ENCODE results near the gene EML1. TPM values are rescaled to one million over a fixed set of nuclear protein-coding genes. Genes with fewer than 3 reads are reported as not detected.

The EML1 gene
- polyA plus RNA-seq, 1 donor from 2014 or later, result 21.7 TPM

- H3K4me2 ChIP-seq (ENCODE audit: low read length), result no peak overlapping the region
- no peak overlapping the region for H3K27ac ChIP-seq (ENCODE audit: low read length)
- H3K79me2 ChIP-seq (replicated peaks; ENCODE audit: insufficient read depth, low read length), result peaks cover 77% of the 10 kb centered on the region
- H3F3A ChIP-seq (ENCODE audit: insufficient read depth, low read length, poor library complexity, severe bottlenecking), result peaks cover 6% of the 10 kb centered on the region
- H3K4me3 ChIP-seq (ENCODE audit: low read length), result no peak overlapping the region
- no peaks in the 10 kb centered on the region for H3K9me2 ChIP-seq (ENCODE audit: insufficient read depth, low read length)
- peaks cover 9% of the 10 kb centered on the region for H3K9me3 ChIP-seq (ENCODE audit: low read length)
- no peak overlapping the region for H3K9ac ChIP-seq (ENCODE audit: low read length)
- H4K20me1 ChIP-seq (ENCODE audit: insufficient read depth), result no peaks in the 10 kb centered on the region
- H3K36me3 ChIP-seq (ENCODE audit: insufficient read depth, low read length), result no peaks in the 10 kb centered on the region
- TF ChIP-seq, protein P1, sequence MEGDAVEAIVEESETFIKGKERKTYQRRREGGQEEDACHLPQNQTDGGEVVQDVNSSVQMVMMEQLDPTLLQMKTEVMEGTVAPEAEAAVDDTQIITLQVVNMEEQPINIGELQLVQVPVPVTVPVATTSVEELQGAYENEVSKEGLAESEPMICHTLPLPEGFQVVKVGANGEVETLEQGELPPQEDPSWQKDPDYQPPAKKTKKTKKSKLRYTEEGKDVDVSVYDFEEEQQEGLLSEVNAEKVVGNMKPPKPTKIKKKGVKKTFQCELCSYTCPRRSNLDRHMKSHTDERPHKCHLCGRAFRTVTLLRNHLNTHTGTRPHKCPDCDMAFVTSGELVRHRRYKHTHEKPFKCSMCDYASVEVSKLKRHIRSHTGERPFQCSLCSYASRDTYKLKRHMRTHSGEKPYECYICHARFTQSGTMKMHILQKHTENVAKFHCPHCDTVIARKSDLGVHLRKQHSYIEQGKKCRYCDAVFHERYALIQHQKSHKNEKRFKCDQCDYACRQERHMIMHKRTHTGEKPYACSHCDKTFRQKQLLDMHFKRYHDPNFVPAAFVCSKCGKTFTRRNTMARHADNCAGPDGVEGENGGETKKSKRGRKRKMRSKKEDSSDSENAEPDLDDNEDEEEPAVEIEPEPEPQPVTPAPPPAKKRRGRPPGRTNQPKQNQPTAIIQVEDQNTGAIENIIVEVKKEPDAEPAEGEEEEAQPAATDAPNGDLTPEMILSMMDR (IDR thresholded peaks at IDR 0.05; ENCODE audit: poor library complexity, severe bottlenecking), result no peak
- no peak for TF ChIP-seq RAD21 (conservative IDR thresholded peaks at IDR 0.05)
- H2AFZ ChIP-seq (ENCODE audit: low read depth, low read length), result no peak overlapping the region
- no peaks in the 10 kb centered on the region for H3K27me3 ChIP-seq (ENCODE audit: insufficient read depth, low read depth, low read length)
Observed at GRCh38 chr14:99975190-99975589, 182.0 kb downstream of the EML1 start.

GRCh38 chr14:99976021-99976420 lies 182.8 kb downstream of the EML1 start:
- H3K4me2 ChIP-seq (ENCODE audit: low read length), result no peak overlapping the region
- H3F3A ChIP-seq (ENCODE audit: insufficient read depth, low read length, poor library complexity, severe bottlenecking), result peaks cover 6% of the 10 kb centered on the region
- H3K79me2 ChIP-seq (replicated peaks; ENCODE audit: insufficient read depth, low read length), result peaks cover 86% of the 10 kb centered on the region
- no peaks in the 10 kb centered on the region for H4K20me1 ChIP-seq (ENCODE audit: insufficient read depth)
- no peaks in the 10 kb centered on the region for H3K36me3 ChIP-seq (ENCODE audit: insufficient read depth, low read length)
- peaks cover 9% of the 10 kb centered on the region for H3K9me3 ChIP-seq (ENCODE audit: low read length)
- no peak for TF ChIP-seq RAD21 (conservative IDR thresholded peaks at IDR 0.05)
- TF ChIP-seq SMC3 (conservative IDR thresholded peaks at IDR 0.05; ENCODE audit: poor library complexity), result no peak
- TF ChIP-seq POLR2AphosphoS5 (IDR thresholded peaks at IDR 0.05), result no peak
- no peak for TF ChIP-seq MXI1 (conservative IDR thresholded peaks at IDR 0.05; ENCODE audit: poor library complexity, severe bottlenecking)
- no peak overlapping the region for H3K27ac ChIP-seq (ENCODE audit: low read length)
- H3K9ac ChIP-seq (ENCODE audit: low read length), result no peak overlapping the region
- no peaks in the 10 kb centered on the region for H3K27me3 ChIP-seq (ENCODE audit: insufficient read depth, low read depth, low read length)
- H3K4me3 ChIP-seq (ENCODE audit: low read length), result no peak overlapping the region
- no peaks in the 10 kb centered on the region for H3K9me2 ChIP-seq (ENCODE audit: insufficient read depth, low read length)
- no peak overlapping the region for H2AFZ ChIP-seq (ENCODE audit: low read depth, low read length)

GRCh38 chr14:99976681-99977080 lies 183.5 kb downstream of the EML1 start:
- Histone ChIP-seq H4K20me1 (ENCODE audit: insufficient read depth) (no peaks in the 10 kb centered on the region), H3K4me3 (ENCODE audit: low read length) (no peak overlapping the region), H3K79me2 (replicated peaks; ENCODE audit: insufficient read depth, low read length) (peaks cover 92% of the 10 kb centered on the region), H3F3A (ENCODE audit: insufficient read depth, low read length, poor library complexity, severe bottlenecking) (peaks cover 6% of the 10 kb centered on the region), H3K9me3 (ENCODE audit: low read length) (peaks cover 9% of the 10 kb centered on the region), H3K4me2 (ENCODE audit: low read length) (no peak overlapping the region), H2AFZ (ENCODE audit: low read depth, low read length) (no peak overlapping the region), H3K9ac (ENCODE audit: low read length) (no peak overlapping the region), H3K36me3 (ENCODE audit: insufficient read depth, low read length) (no peaks in the 10 kb centered on the region), H3K27me3 (ENCODE audit: insufficient read depth, low read depth, low read length) (no peaks in the 10 kb centered on the region), H3K27ac (ENCODE audit: low read length) (no peak overlapping the region), H3K9me2 (ENCODE audit: insufficient read depth, low read length) (no peaks in the 10 kb centered on the region)
- TF ChIP-seq POLR2AphosphoS5 (IDR thresholded peaks at IDR 0.05) (no peak), MXI1 (conservative IDR thresholded peaks at IDR 0.05; ENCODE audit: poor library complexity, severe bottlenecking) (no peak), EP300 (conservative IDR thresholded peaks at IDR 0.05; ENCODE audit: poor library complexity, severe bottlenecking) (no peak), TAF1 (IDR thresholded peaks at IDR 0.05; ENCODE audit: low read depth) (no peak), RAD21 (conservative IDR thresholded peaks at IDR 0.05) (no peak), EZH2 (IDR thresholded peaks at IDR 0.05; ENCODE audit: borderline replicate concordance, insufficient read depth, low read length, poor library complexity, severe bottlenecking) (no peak), REST (IDR thresholded peaks at IDR 0.05; ENCODE audit: borderline replicate concordance) (no peak), SMC3 (conservative IDR thresholded peaks at IDR 0.05; ENCODE audit: poor library complexity) (no peak)
- TF ChIP-seq, protein P1 (IDR thresholded peaks at IDR 0.05; ENCODE audit: poor library complexity, severe bottlenecking), result no peak

All from neural cell (in vitro differentiated cells).